Measurements from ENCODE around the gene ZNF205.
"Not testable (repeated sequence)": the region's sequence is repeated elsewhere in the genome, so short reads cannot be mapped to it uniquely, and the experiment has no call there.

- not testable (repeated sequence) for TF ChIP-seq CTCF (IDR thresholded peaks at IDR 0.05); EZH2 (IDR thresholded peaks at IDR 0.05; ENCODE audit: borderline replicate concordance, insufficient read depth, low read depth, low read length, poor library complexity, severe bottlenecking)
Observed at GRCh38 chr16:3072148-3072547, 40.2 kb upstream of the ZNF205 start.

All from B cell (primary cell).